BLaER1 treated with 17β-estradiol and CSF1 and Interleukin-3, amounts not matched to agents 10 nM and 100 nM (cell line): ENCODE data around the gene COX6A2.

Experiments used
- H3K27ac ChIP-seq, 11 experiments: shearing (Covaris generic); formaldehyde crosslinking; 2 replicates each; pipeline ENCODE4 v1.8.1; 2022
- H3K27me3 ChIP-seq, 11 experiments: shearing (Covaris generic); formaldehyde crosslinking; 2 replicates each; pipeline ENCODE4 v1.8.1; 2022
- H3K36me3 ChIP-seq, 11 experiments: shearing (Covaris generic); formaldehyde crosslinking; 2 replicates each; pipeline ENCODE4 v1.8.1; 2022
- H3K4me1 ChIP-seq, 10 experiments: shearing (Covaris generic); formaldehyde crosslinking; 2 replicates each; pipeline ENCODE4 v1.8.1; 2022
- H3K4me2 ChIP-seq, 11 experiments: shearing (Covaris generic); formaldehyde crosslinking; 2 replicates each; pipeline ENCODE4 v1.8.1; 2022
- H3K4me3 ChIP-seq, 10 experiments: shearing (Covaris generic); formaldehyde crosslinking; 2 replicates each; pipeline ENCODE4 v1.8.1; 2022
- H3K9ac ChIP-seq, 11 experiments: shearing (Covaris generic); formaldehyde crosslinking; 2 replicates each; pipeline ENCODE4 v1.8.1; 2022
- H3K9me3 ChIP-seq, 11 experiments: shearing (Covaris generic); formaldehyde crosslinking; replicated peaks in 1 of 11; 2 replicates each; pipeline ENCODE4 v1.8.1; 2022
- H4K20me1 ChIP-seq, 11 experiments: shearing (Covaris generic); formaldehyde crosslinking; 2 replicates each; pipeline ENCODE4 v1.8.1; 2022
- Cebpa-rat ChIP-seq, 11 experiments: shearing (Covaris generic); IDR thresholded peaks; 2 replicates each; pipeline ENCODE4 v1.8.1; 2022

COX6A2 gene

DNA sequence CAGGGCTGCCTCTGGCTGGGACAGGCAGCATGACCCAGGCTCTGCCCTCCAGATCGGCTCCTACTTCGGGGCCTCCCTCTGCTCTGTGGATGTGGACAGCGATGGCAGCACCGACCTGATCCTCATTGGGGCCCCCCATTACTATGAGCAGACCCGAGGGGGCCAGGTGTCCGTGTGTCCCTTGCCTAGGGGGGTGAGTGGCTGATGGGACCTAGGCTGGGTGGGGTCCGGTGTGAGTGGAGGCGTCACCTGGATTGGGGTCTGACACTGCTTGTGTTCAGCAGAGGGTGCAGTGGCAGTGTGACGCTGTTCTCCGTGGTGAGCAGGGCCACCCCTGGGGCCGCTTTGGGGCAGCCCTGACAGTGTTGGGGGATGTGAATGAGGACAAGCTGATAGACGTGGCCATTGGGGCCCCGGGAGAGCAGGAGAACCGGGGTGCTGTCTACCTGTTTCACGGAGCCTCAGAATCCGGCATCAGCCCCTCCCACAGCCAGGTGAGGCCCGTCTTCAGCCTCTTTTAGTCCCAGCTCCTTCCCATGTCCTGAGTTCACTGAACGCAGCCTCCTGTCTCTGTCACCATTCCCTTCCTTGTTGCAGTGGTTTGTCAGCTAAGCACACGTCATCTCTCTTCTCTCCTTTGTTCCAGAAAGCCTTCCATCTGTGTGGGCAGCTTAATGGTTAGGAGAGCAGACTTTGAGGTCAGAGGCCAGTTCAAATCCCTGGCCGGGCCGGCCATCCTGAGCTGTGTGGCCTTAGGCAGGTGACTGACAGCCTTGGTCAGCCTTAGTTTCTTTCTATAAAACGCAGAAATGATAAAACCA lies 16.9 kb downstream of the COX6A2 start:
- Histone ChIP-seq H3K9ac (no peak overlapping the region), H3K27ac (no peak overlapping the region), H3K36me3 (no peaks in the 10 kb centered on the region), H3K4me3 (no peak overlapping the region), H3K27me3 (no peaks in the 10 kb centered on the region), H3K4me1 (peaks cover 0 to under 1% (median 0%) of the 10 kb centered on the region in 10 experiments; a peak in 1 of 20 replicates), H3K4me2 (no peak overlapping the region), H4K20me1 (no peaks in the 10 kb centered on the region), H3K9me3 (no peaks in the 10 kb centered on the region)
- TF ChIP-seq Cebpa-rat (IDR thresholded peaks at IDR 0.05), result no peak

DNA sequence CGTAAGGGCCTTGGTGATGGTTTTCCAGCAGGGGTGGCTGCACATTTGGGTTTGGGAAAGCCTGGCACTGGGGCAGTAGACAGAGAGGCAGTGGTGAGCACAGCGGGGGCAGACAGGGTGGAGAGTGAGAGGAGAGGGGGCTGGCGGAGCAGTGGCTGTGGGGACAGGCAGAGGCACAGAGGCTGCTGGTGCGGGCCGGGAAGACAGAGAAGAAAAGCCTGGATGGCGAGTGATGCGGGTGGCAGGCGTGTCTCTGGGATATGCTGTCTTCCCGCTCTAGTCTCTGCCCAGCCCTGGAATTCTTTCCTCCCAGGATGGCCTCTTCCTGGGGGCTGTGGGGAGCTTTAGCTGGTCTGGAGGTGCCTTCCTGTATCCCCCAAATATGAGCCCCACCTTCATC lies 18.1 kb downstream of the COX6A2 start:
- Histone ChIP-seq H3K4me1 (no peaks in the 10 kb centered on the region; a peak in 1 of 20 replicates), H3K27ac (no peak overlapping the region), H3K9ac (no peak overlapping the region), H3K4me2 (no peak overlapping the region), H3K9me3 (no peaks in the 10 kb centered on the region), H3K27me3 (no peaks in the 10 kb centered on the region), H3K4me3 (no peak overlapping the region), H3K36me3 (no peaks in the 10 kb centered on the region), H4K20me1 (no peaks in the 10 kb centered on the region)
- no peak for TF ChIP-seq Cebpa-rat (IDR thresholded peaks at IDR 0.05)

DNA sequence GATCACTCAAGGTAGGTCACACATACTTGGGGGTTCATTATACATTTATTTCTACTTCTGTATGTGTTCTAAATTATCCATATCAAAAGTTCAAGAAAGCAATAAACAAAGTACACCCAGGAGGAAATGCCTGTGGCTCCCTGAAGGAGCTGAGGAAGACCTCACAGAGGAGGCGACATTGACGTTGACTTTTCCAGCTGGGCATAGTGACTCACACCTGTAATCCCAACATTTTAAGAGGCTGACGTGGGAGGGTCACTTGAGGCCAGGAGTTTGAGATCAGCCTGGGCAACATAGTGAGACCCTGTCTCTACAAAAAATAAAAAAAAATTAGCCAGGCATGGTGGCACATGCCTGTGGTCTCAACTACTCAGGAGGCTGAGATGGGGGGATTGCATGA lies 18.7 kb downstream of the COX6A2 start:
- no peaks in the 10 kb centered on the region for H3K36me3 ChIP-seq
- no peaks in the 10 kb centered on the region for H3K9me3 ChIP-seq
- H3K27ac ChIP-seq, result no peak overlapping the region
- no peaks in the 10 kb centered on the region for H4K20me1 ChIP-seq
- H3K27me3 ChIP-seq, result no peaks in the 10 kb centered on the region
- no peak for TF ChIP-seq Cebpa-rat (IDR thresholded peaks at IDR 0.05)
- H3K9ac ChIP-seq, result no peak overlapping the region
- no peak overlapping the region for H3K4me3 ChIP-seq
- H3K4me1 ChIP-seq, result peaks cover 1 to 4% (median 2%) of the 10 kb centered on the region in 10 experiments; a peak in 19 of 20 replicates
- no peak overlapping the region for H3K4me2 ChIP-seq

DNA sequence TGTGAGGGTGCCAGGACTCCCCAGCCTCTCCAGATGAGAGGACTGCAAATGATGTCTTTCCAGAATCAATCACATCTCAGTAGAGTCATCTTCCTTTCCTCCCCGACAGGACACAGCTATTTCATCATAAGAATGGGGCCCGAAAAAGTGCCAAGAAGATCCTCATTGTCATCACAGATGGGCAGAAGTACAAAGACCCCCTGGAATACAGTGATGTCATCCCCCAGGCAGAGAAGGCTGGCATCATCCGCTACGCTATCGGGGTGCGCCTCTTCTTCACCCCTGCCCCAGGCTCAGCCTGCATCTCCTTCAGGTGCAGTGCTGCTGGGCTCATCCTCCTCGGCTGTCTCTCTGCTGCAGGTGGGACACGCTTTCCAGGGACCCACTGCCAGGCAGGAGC lies 20.8 kb downstream of the COX6A2 start:
- Histone ChIP-seq H3K4me3 (no peak overlapping the region), H3K36me3 (no peaks in the 10 kb centered on the region), H4K20me1 (no peaks in the 10 kb centered on the region), H3K27ac (no peak overlapping the region), H3K9me3 (no peaks in the 10 kb centered on the region), H3K4me1 (peaks cover 17 to 23% (median 22%) of the 10 kb centered on the region in 10 experiments), H3K27me3 (no peaks in the 10 kb centered on the region), H3K9ac (no peak overlapping the region), H3K4me2 (no peak overlapping the region)
- no peak for TF ChIP-seq Cebpa-rat (IDR thresholded peaks at IDR 0.05)

DNA sequence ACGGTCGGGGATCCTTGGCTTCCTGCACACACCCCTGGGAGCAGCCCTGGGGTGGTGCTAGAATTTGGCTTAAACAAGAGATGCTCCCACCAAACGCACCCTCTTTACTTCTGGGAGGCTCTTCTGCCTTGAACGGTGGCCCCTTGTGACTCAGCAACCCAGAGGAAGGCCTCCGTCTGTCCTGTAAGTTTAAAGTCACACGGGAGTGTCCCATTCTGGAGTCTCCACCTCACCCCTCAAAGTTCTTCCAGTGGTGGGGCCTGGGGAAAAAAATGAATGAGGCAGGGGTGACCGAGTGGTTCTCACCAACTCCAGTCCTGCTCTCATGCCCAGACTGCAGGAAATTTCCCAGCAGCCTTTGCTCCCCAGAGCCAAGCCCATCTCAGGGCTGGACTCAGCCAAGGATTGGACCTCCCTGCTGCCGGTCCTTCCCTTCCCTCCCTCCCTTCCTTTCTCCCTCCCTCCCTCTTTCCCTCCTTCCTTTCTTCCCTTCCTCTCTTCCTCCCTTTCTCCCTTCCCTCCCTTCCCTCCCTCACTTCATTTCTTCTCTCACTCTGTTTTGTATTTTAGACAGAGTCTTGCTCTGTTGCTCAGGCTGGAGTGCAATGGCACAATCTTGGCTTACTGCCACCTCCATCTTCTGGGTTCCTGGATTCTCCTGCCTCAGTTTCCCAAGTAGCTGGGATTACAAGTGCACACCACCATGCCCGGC lies 23.7 kb downstream of the COX6A2 start:
- H3K4me2 ChIP-seq, result peak overlapping the region; percentile 57 to 88 (median 77)
- TF ChIP-seq Cebpa-rat (IDR thresholded peaks at IDR 0.05), result no peak

DNA sequence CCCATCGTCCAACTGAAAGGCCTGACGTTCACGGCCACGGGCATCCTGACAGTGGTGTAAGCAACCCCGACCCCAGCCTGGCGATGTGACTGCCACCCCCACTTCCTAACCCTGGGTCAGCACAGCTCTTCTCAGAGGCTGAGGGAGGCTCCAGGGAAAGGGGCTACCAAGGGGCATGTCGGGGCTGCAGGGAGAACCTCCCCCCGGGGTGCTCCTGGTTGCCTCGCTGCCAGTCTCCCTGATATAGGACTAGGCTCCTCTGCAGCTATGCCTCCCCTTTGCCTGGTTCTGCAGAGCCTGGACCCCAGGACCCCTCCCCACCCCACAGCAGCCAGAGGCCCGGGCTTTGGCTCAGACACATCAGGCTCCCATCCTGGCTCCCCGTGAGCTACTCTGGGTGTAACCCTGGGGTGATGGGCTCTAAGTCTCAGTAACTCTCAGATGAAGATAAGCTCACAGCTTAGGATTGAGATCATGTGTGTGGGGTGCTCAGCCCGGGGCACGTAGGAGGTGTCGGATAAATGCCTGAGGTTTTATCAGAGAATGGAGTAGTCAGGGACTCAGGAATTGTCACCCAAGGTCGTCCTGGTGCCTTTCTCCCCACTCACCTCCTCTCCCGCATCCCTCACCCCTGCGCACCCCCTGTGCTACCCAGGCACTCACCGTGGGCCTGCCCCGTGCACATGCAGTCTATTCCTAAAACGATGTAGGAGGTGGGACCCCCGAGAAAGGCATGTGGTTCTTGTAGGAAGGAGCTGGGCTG lies 24.4 kb downstream of the COX6A2 start:
- Histone ChIP-seq H3K9ac (peak overlapping the region in 6 of 11 experiments; percentile 27 to 44 (median 40); a peak in 7 of 22 replicates), H3K4me2 (peak overlapping the region; percentile 57 to 88 (median 77)), H3K27ac (peak overlapping the region in 1 of 11 experiments; percentile 28; a peak in 1 of 22 replicates), H3K4me3 (peak overlapping the region in 5 of 10 experiments; percentile 5 to 53 (median 37); a peak in 6 of 20 replicates), H3K27me3 (no peaks in the 10 kb centered on the region), H3K4me1 (peaks cover 45 to 56% (median 54%) of the 10 kb centered on the region in 10 experiments), H3K9me3 (peaks cover 10 to 16% (median 13%) of the 10 kb centered on the region in 11 experiments), H3K36me3 (peaks cover 0 to 6% (median 0%) of the 10 kb centered on the region in 11 experiments; a peak in 1 of 22 replicates), H4K20me1 (no peaks in the 10 kb centered on the region)
- no peak for TF ChIP-seq Cebpa-rat (IDR thresholded peaks at IDR 0.05)

More for the DNA sequence above, 23.7 kb downstream of the COX6A2 start:
- Histone ChIP-seq H3K27me3 (no peaks in the 10 kb centered on the region), H3K4me3 (peak overlapping the region in 5 of 10 experiments; percentile 5 to 53 (median 37); a peak in 6 of 20 replicates), H4K20me1 (no peaks in the 10 kb centered on the region), H3K9me3 (peaks cover 3 to 9% (median 5%) of the 10 kb centered on the region in 11 experiments; a peak in 21 of 22 replicates), H3K36me3 (0 out of 22 replicates have a peak, but pooled peaks cover 0 to 2% (median 0%) of the 10 kb centered on the region in 11 experiments), H3K27ac (peak overlapping the region in 1 of 11 experiments; percentile 28; a peak in 1 of 22 replicates), H3K9ac (peak overlapping the region in 6 of 11 experiments; percentile 27 to 44 (median 40); a peak in 7 of 22 replicates), H3K4me1 (peaks cover 41 to 49% (median 48%) of the 10 kb centered on the region in 10 experiments)

DNA sequence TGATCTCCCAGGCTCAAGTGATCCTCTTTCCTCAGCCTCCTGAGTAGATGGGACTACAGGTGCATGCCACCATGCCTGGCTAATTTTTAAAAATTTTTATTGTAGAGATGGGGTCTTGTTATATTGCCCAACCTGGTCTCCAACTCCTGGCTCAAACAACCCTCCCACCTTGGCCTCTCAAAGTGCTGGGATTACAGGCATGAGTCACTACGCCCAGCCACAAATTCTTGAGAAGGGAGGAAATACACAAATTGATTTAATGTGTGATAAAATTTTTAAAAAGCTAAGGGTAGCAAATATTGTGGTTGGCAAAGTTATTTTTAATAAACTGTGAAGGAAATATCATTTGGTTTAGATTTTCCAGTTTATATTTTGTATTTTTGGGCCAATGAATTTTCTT lies 25.5 kb downstream of the COX6A2 start:
- Histone ChIP-seq H3K4me1 (peaks cover 45 to 67% (median 64%) of the 10 kb centered on the region in 10 experiments), H3K36me3 (peaks cover 0 to 6% (median 0%) of the 10 kb centered on the region in 11 experiments; a peak in 1 of 22 replicates), H3K4me3 (no peak overlapping the region), H4K20me1 (no peaks in the 10 kb centered on the region), H3K27me3 (no peaks in the 10 kb centered on the region), H3K9ac (no peak overlapping the region), H3K4me2 (peak overlapping the region in 8 of 11 experiments; percentile 4 to 78 (median 26); a peak in 8 of 22 replicates), H3K27ac (no peak overlapping the region), H3K9me3 (peaks cover 10 to 26% (median 17%) of the 10 kb centered on the region in 11 experiments)
- no peak for TF ChIP-seq Cebpa-rat (IDR thresholded peaks at IDR 0.05)

DNA sequence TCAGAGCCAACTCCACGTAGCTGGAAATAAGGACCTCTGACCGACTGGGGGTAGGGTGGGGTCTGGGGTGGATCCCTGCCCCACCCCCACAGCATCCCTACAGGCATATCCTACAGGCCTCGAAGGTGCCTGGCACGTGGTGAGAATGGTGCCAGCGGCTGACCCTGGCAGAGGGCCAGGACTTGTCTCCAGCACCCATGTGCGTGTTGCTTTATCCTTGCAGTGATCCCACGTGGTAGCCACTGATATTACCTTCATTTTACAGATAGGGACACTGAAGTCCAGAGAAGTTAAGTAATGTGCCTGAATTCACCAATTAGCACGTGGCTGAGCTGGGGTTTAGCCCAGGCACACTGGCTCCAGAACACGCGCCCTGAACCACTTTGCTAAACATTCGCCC lies 26.7 kb downstream of the COX6A2 start:
- H3K4me3 ChIP-seq, result no peak overlapping the region
- peaks cover 0 to 6% (median 0%) of the 10 kb centered on the region in 11 experiments; a peak in 1 of 22 replicates for H3K36me3 ChIP-seq
- peaks cover 10 to 26% (median 17%) of the 10 kb centered on the region in 11 experiments for H3K9me3 ChIP-seq
- H3K4me1 ChIP-seq, result peaks cover 53 to 77% (median 68%) of the 10 kb centered on the region in 10 experiments
- peak overlapping the region in 10 of 11 experiments; percentile 65 to 89 (median 80); a peak in 20 of 22 replicates for H3K4me2 ChIP-seq
- H3K9ac ChIP-seq, result 0 out of 22 replicates have a peak overlapping the region, but pooled peaks of 1 of the 11 experiments have one; percentile 29
- peak overlapping the region in 6 of 11 experiments; percentile 54 to 78 (median 67); a peak in 8 of 22 replicates for H3K27ac ChIP-seq
- no peak for TF ChIP-seq Cebpa-rat (IDR thresholded peaks at IDR 0.05)
- no peaks in the 10 kb centered on the region for H4K20me1 ChIP-seq
- no peaks in the 10 kb centered on the region for H3K27me3 ChIP-seq
